ENCODE data around the gene NCOA4. TPM values are rescaled to one million over a fixed set of nuclear protein-coding genes. Genes with fewer than 3 reads are reported as not detected.
A peak's percentile ranks its signal among the peaks of the same experiment; 100 is the strongest.

Gene NCOA4
- total and polyA plus RNA-seq, 2 of the 4 experiments (the other 2 are of a cell fraction) = 62.2 to 188 TPM

- TF ChIP-seq MAZ (IDR thresholded peaks at IDR 0.05; ENCODE audit: borderline replicate concordance, low read depth, low read length) = peak; percentile 50; the same call in 1 of the 2 replicates
- TF ChIP-seq MAFK (IDR thresholded peaks at IDR 0.05; ENCODE audit: low read depth, low read length) = no peak
- TF ChIP-seq ELK1 (IDR thresholded peaks at IDR 0.05; ENCODE audit: borderline replicate concordance, low read depth, low read length) = no peak
These were observed at the start of gene NCOA4 (continued) for GRCh38 chr10:46030091-46030937.

Measured in IMR-90 (cell line).